Suprapubic skin (tissue), 4 donors: ENCODE measurements around the gene NT5E.

Experiments
- EP300 ChIP-seq: sonication (generic); formaldehyde crosslinking; IDR thresholded peaks from one replicate; pipeline ENCODE4 v1.6.1; 2017; ENCODE audit warnings: antibody characterized with exemption
- POLR2AphosphoS5 ChIP-seq, 3 donors: sonication (generic); formaldehyde crosslinking; IDR thresholded peaks; one replicate each; pipeline ENCODE4 v1.6.1; 2017; ENCODE audit warnings: antibody characterized with exemption in 3 of 3
- TF ChIP-seq, protein P1 (sequence below), 2 donors: fragments of 200-600 bp in 1 of 2; fragments of 450-650 bp in 1 of 2; sonication (generic) in 1 of 2; IDR thresholded peaks; one replicate each; pipeline ENCODE4 v1.5.1; 2016 to 2019; ENCODE audit warnings: antibody characterized with exemption in 2 of 2, mild to moderate bottlenecking in 1 of 2, moderate library complexity in 1 of 2

DNA sequence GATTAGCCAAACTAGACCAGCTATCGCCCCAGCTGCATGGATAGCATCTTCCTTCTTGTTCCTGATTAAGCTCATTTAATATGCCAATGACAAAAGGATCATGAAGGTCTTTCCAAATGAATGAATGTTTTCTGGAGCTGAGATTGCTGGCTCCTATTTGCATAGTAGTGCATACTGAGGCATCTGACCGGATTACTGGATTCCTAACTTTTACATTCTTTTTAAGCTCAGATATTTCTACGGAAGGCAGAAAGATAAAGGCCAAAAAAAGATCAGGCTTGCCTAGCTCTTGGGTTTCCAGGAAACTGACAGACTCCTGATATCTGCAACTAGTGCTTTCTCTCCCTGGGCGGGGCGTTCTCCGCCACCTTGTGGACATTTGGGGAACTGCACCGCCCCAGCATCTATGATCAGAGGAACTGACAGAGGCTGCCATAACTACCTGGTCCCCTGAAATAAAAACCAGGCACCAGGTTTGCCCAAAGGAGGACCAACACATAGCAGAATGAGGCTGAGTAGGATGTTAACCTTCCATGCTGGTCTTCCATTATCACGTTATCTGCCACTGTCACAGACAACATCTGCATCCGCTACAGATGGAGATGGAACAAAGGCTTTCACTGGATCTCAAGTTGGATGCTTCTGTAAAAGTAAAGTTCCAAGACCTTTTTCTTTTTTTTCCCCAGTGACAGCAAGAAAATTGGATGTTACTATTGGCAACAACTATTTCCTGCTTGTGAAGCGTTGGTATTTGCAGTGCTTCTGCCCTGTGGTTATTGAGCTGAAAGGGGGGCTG, 33.2 kb downstream of the NT5E start:
- TF ChIP-seq, protein P1, sequence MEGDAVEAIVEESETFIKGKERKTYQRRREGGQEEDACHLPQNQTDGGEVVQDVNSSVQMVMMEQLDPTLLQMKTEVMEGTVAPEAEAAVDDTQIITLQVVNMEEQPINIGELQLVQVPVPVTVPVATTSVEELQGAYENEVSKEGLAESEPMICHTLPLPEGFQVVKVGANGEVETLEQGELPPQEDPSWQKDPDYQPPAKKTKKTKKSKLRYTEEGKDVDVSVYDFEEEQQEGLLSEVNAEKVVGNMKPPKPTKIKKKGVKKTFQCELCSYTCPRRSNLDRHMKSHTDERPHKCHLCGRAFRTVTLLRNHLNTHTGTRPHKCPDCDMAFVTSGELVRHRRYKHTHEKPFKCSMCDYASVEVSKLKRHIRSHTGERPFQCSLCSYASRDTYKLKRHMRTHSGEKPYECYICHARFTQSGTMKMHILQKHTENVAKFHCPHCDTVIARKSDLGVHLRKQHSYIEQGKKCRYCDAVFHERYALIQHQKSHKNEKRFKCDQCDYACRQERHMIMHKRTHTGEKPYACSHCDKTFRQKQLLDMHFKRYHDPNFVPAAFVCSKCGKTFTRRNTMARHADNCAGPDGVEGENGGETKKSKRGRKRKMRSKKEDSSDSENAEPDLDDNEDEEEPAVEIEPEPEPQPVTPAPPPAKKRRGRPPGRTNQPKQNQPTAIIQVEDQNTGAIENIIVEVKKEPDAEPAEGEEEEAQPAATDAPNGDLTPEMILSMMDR (IDR thresholded peaks at IDR 0.05): peak; percentile 97 to 99
- TF ChIP-seq POLR2AphosphoS5 (IDR thresholded peaks at IDR 0.05) (no peak), EP300 (no peak)
